ENCODE measurements around the gene MPST. TPM values are rescaled to one million over a fixed set of nuclear protein-coding genes. Genes with fewer than 3 reads are reported as not detected.

The MPST gene
- total and polyA plus RNA-seq, 9 donors: 5.4 to 178 (median 91.6) TPM

DNA sequence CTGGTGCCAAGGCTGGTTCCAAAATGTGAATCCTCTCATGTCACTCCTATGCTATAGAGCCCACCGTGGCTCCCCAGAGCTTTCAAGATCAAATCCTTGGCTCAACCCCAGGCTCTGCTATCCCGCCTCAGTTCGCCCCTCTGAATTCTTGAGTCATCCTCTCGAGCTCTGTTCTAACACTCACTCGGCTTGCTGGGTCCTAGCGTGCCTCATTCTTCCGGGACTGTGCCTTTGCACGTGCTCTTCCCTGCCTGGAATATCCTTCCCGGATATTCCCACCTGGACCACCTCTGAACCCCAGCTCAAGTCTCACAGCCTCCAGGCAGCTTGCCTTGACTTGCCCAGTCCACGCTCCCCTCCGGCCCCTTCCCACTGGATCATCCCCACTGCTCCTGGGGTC is 45.0 kb downstream of the MPST start:
- WGBS, 3 donors: 86 to 88% (median 87%) methylated on average over 11 of the region's 11 CpGs
- TF ChIP-seq, protein P1, sequence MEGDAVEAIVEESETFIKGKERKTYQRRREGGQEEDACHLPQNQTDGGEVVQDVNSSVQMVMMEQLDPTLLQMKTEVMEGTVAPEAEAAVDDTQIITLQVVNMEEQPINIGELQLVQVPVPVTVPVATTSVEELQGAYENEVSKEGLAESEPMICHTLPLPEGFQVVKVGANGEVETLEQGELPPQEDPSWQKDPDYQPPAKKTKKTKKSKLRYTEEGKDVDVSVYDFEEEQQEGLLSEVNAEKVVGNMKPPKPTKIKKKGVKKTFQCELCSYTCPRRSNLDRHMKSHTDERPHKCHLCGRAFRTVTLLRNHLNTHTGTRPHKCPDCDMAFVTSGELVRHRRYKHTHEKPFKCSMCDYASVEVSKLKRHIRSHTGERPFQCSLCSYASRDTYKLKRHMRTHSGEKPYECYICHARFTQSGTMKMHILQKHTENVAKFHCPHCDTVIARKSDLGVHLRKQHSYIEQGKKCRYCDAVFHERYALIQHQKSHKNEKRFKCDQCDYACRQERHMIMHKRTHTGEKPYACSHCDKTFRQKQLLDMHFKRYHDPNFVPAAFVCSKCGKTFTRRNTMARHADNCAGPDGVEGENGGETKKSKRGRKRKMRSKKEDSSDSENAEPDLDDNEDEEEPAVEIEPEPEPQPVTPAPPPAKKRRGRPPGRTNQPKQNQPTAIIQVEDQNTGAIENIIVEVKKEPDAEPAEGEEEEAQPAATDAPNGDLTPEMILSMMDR (IDR thresholded peaks at IDR 0.05): no peak
- TF ChIP-seq POLR2A (IDR thresholded peaks at IDR 0.05): no peak
- no peak for TF ChIP-seq EP300 (IDR thresholded peaks at IDR 0.05)
- no peaks in the 10 kb centered on the region for H3K27me3 ChIP-seq
- H3K9me3 ChIP-seq: no peaks in the 10 kb centered on the region
- H3K4me3 ChIP-seq: no peak overlapping the region
- no peak for DNase-seq
- intact Hi-C loops (cut with DNase I): no loop called here
- no peaks in the 10 kb centered on the region for H3K36me3 ChIP-seq
- H3K4me1 ChIP-seq (ENCODE audit: insufficient read depth): peaks cover 8% of the 10 kb centered on the region
- no peak overlapping the region for H3K27ac ChIP-seq

DNA sequence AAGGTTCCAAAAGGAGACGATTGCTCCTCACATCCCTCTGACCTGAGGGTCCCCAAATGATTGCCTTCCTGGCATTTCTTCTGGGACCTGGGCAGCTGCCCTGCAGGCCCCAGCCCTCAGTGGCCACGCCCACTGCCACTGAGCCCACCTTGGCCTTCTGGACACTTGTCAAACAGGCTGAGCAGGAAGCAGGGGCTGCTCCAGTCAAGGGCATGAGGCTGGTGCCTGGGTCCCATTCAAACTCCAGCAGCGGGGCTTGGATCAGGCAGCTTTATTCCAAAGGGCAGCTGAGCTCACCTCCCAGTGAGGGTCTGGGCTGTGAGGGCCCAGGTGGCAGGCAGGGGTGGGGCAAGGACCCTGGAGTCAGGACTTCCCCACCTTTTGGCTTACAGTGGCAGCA is 45.6 kb downstream of the MPST start:
- TF ChIP-seq POLR2A (IDR thresholded peaks at IDR 0.05) (no peak), EP300 (IDR thresholded peaks at IDR 0.05) (no peak)
- TF ChIP-seq, protein P1 (IDR thresholded peaks at IDR 0.05): no peak
- H3K27ac ChIP-seq: no peak overlapping the region
- no peak for DNase-seq
- intact Hi-C loops (cut with DNase I): no loop called here
- H3K9me3 ChIP-seq: no peaks in the 10 kb centered on the region
- no peaks in the 10 kb centered on the region for H3K36me3 ChIP-seq
- H3K4me1 ChIP-seq (ENCODE audit: insufficient read depth): peaks cover 8% of the 10 kb centered on the region
- no peak overlapping the region for H3K4me3 ChIP-seq
- WGBS, 3 donors: 70 to 90% (median 82%) methylated on average over 2 to 3 of the region's 3 CpGs
- H3K27me3 ChIP-seq: no peaks in the 10 kb centered on the region

DNA sequence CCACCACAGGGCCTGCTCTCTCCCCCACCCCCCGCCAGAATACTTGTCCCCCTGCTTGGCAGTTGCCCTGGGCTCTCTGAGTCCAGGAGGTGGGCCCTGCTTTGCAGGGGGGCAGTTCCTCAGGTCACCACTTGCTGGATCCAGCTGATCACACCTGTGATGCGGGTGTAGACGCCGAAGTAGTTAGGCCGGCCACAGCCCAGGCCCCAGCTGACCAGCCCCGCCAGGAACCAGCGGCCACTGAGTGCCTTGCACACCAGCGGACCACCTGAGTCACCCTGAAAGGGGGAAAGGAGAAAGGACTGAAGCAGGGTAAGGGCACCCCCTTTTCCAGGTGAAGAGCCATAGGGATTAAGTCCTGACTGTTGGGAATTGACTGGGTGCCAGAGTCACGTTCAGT is 46.4 kb downstream of the MPST start:
- 74 to 82% (median 80%) methylated on average over 8 to 9 of the region's 9 CpGs for WGBS, 3 donors
- DNase-seq: no peak
- no peak for TF ChIP-seq EP300 (IDR thresholded peaks at IDR 0.05)
- TF ChIP-seq POLR2A (IDR thresholded peaks at IDR 0.05): no peak
- TF ChIP-seq, protein P1 (IDR thresholded peaks at IDR 0.05): no peak
- Histone ChIP-seq H3K36me3 (no peaks in the 10 kb centered on the region), H3K27me3 (no peaks in the 10 kb centered on the region), H3K4me1 (ENCODE audit: insufficient read depth) (peaks cover 8% of the 10 kb centered on the region), H3K27ac (no peak overlapping the region), H3K9me3 (no peaks in the 10 kb centered on the region), H3K4me3 (no peak overlapping the region)
- intact Hi-C loops (cut with DNase I): no loop called here

DNA sequence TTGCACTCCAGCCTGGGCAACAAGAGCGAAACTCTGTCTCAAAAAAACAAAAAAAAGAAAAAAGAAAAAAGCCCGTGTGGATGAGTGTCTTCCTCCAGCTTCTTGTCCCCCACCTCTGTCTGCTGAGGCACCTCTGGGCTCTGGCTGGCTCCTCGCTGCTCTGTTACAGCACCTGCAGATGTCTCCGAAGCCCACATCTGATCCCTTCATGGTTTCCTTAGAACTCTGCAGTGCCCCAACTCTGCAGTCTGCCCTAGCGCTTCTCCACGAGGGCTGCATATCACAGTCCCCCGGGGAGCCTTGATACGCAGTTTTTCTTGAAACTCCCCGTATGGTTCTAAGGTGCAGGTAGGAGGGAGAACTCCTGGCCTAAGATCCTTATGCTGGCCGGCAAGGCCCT is 47.9 kb downstream of the MPST start:
- Histone ChIP-seq H3K27ac (no peak overlapping the region), H3K36me3 (no peaks in the 10 kb centered on the region), H3K9me3 (no peaks in the 10 kb centered on the region), H3K4me3 (no peak overlapping the region), H3K4me1 (ENCODE audit: insufficient read depth) (no peaks in the 10 kb centered on the region), H3K27me3 (no peaks in the 10 kb centered on the region)
- WGBS, 3 donors: 62 to 75% (median 67%) methylated on average over 10 of the region's 10 CpGs
- TF ChIP-seq, protein P1 (IDR thresholded peaks at IDR 0.05): no peak
- TF ChIP-seq POLR2A (IDR thresholded peaks at IDR 0.05) (no peak), EP300 (IDR thresholded peaks at IDR 0.05) (no peak)
- no peak for DNase-seq
- intact Hi-C loops (cut with DNase I): no loop called here

DNA sequence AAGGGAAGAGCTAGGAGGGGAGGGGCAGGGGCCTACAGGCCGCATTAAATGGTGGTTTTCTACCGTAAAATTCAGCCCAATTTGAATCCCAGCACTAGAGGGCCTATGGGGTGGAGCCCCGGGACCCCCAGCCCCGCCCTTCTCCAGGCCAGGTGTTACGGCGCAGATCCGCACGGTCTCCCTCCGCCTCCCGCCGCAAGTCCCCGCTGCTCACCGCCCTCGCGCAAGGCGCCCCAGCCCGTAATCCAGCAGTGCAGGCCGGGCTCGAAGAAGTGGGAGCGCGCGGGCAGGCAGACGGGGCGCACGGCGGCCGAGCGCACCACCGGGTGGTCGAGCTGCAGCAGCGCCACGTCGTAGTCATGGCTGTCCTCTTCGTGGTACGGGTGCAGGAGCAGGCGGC is 49.3 kb downstream of the MPST start:
- DNase-seq: no peak
- 1 to 3% (median 2%) methylated on average over 34 to 36 of the region's 36 CpGs for WGBS, 3 donors
- Histone ChIP-seq H3K27me3 (no peaks in the 10 kb centered on the region), H3K9me3 (no peaks in the 10 kb centered on the region), H3K4me1 (ENCODE audit: insufficient read depth) (no peaks in the 10 kb centered on the region), H3K27ac (no peak overlapping the region), H3K36me3 (no peaks in the 10 kb centered on the region), H3K4me3 (no peak overlapping the region)
- TF ChIP-seq, protein P1 (IDR thresholded peaks at IDR 0.05): no peak
- TF ChIP-seq EP300 (IDR thresholded peaks at IDR 0.05): no peak
- no peak for TF ChIP-seq POLR2A (IDR thresholded peaks at IDR 0.05)
- intact Hi-C loops (cut with DNase I): no loop called here
